CD14-positive monocyte (primary cell): ENCODE measurements around the gene RRP8. TPM values are rescaled to one million over a fixed set of nuclear protein-coding genes. Genes with fewer than 3 reads are reported as not detected.

Experiments used
- DNase-seq, 3 donors: peaks; one replicate each; pipeline ENCODE4 v3.0.0-alpha.2; 2011 to 2022
- H2AFZ ChIP-seq: 2 replicates; pipeline ENCODE4 v1.6.0; 2012; ENCODE audit warnings: mild to moderate bottlenecking, low read depth, low read length, inconsistent platforms; ENCODE audit not compliant: insufficient read depth, poor library complexity, severe bottlenecking
- H3K27ac ChIP-seq, 2 donors: 1 replicate in 1 of 2; 2 replicates in 1 of 2; pipeline ENCODE4 v1.5.1; 2012 to 2013; ENCODE audit warnings: low read length in 2 of 2, control low read depth in 1 of 2, inconsistent platforms in 1 of 2, low read depth in 1 of 2, mild to moderate bottlenecking in 1 of 2
- H3K27me3 ChIP-seq, 2 donors: one replicate each; pipeline versions ENCODE4 v1.6.0 to v1.6.1; 2011 to 2013; ENCODE audit warnings: low read length in 2 of 2; ENCODE audit not compliant: control insufficient read depth in 2 of 2, insufficient read depth in 2 of 2
- H3K36me3 ChIP-seq, 2 donors: replicated peaks in 1 of 2; 1 replicate in 1 of 2; 2 replicates in 1 of 2; pipeline versions ENCODE4 v1.5.1 to v1.6.1; 2012 to 2013; ENCODE audit warnings: low read length in 2 of 2, control low read depth in 1 of 2, inconsistent platforms in 1 of 2, mild to moderate bottlenecking in 1 of 2; ENCODE audit not compliant: insufficient read depth in 2 of 2, control insufficient read depth in 1 of 2
- H3K4me1 ChIP-seq, 2 donors: 1 replicate in 1 of 2; 2 replicates in 1 of 2; pipeline versions ENCODE4 v1.5.1 to v1.6.1; 2012 to 2013; ENCODE audit warnings: low read length in 2 of 2, control low read depth in 1 of 2, inconsistent platforms in 1 of 2, mild to moderate bottlenecking in 1 of 2, moderate library complexity in 1 of 2; ENCODE audit not compliant: insufficient read depth in 2 of 2, control insufficient read depth in 1 of 2
- H3K4me2 ChIP-seq: replicated peaks from 2 replicates; pipeline ENCODE3; 2012; ENCODE audit warnings: low read length, moderate library complexity, mild to moderate bottlenecking; ENCODE audit not compliant: poor library complexity, severe bottlenecking; ENCODE audit errors: extremely low read depth
- H3K4me3 ChIP-seq, 3 experiments: fragments of 200-600 bp in 1 of 3; sonication (generic) in 1 of 3; replicated peaks in 1 of 3; 1 replicate in 2 of 3; 2 replicates in 1 of 3; pipeline ENCODE4 v1.5.1; 2011 to 2013; ENCODE audit warnings: low read length in 3 of 3, mild to moderate bottlenecking in 3 of 3, control low read depth in 2 of 3, low read depth in 2 of 3, inconsistent platforms in 1 of 3, moderate library complexity in 1 of 3
- H3K79me2 ChIP-seq: 2 replicates; pipeline ENCODE4 v1.6.0; 2012; ENCODE audit warnings: mild to moderate bottlenecking, control low read depth, inconsistent platforms, low read length, moderate library complexity; ENCODE audit not compliant: insufficient read depth
- H3K9ac ChIP-seq: 2 replicates; pipeline ENCODE4 v1.6.0; 2017; ENCODE audit warnings: low read length, mild to moderate bottlenecking; ENCODE audit not compliant: insufficient read depth, poor library complexity, severe bottlenecking
- H3K9me3 ChIP-seq, 2 donors: replicated peaks in 1 of 2; 1 replicate in 1 of 2; 2 replicates in 1 of 2; pipeline versions ENCODE4 v1.5.1 to v1.6.1; 2012 to 2013; ENCODE audit warnings: low read length in 2 of 2, control low read depth in 1 of 2; ENCODE audit not compliant: control insufficient read depth in 1 of 2, insufficient read depth in 1 of 2
- H4K20me1 ChIP-seq: 2 replicates; pipeline ENCODE4 v1.6.0; 2012; ENCODE audit warnings: mild to moderate bottlenecking, low read length, control low read depth, moderate library complexity; ENCODE audit not compliant: insufficient read depth
- H3K27ac Mint-ChIP-seq, 7 donors: one replicate each; pipeline ENCODE4 v1.8.0; 2020; ENCODE audit warnings: mild to moderate bottlenecking in 7 of 7, mixed read lengths in 7 of 7, moderate library complexity in 6 of 7, inconsistent platforms in 2 of 7
- H3K27me3 Mint-ChIP-seq, 3 donors: one replicate each; pipeline ENCODE4 v1.8.0; 2021 to 2022; ENCODE audit warnings: low read depth in 3 of 3, mild to moderate bottlenecking in 3 of 3, mixed read lengths in 3 of 3, moderate library complexity in 3 of 3, inconsistent platforms in 1 of 3
- H3K36me3 Mint-ChIP-seq, 2 donors: one replicate each; pipeline ENCODE4 v1.8.0; 2020; ENCODE audit warnings: mixed read lengths in 2 of 2, inconsistent platforms in 1 of 2, mild to moderate bottlenecking in 1 of 2
- H3K4me1 Mint-ChIP-seq: one replicate; pipeline ENCODE4 v1.8.0; 2020; ENCODE audit warnings: mild to moderate bottlenecking, mixed read lengths
- H3K4me3 Mint-ChIP-seq, 2 donors: one replicate each; pipeline ENCODE4 v1.8.0; 2020; ENCODE audit warnings: mild to moderate bottlenecking in 2 of 2, mixed read lengths in 2 of 2, moderate library complexity in 1 of 2
- H3K9me3 Mint-ChIP-seq, 7 donors: one replicate each; pipeline ENCODE4 v1.8.0; 2020 to 2022; ENCODE audit warnings: mixed read lengths in 7 of 7, mild to moderate bottlenecking in 6 of 7, moderate library complexity in 6 of 7, inconsistent platforms in 2 of 7
- WGBS: methylation state at CpG from one replicate; pipeline ENCODE4 v1.1.5; 2013; ENCODE audit warnings: missing lambda C conversion rate; ENCODE audit not compliant: insufficient coverage; 5-methylcytosine and 5-hydroxymethylcytosine counted together
- intact Hi-C, 2 donors: fragments of 100-400 bp; cut with micrococcal nuclease; formaldehyde crosslinking; loops; one replicate each; pipeline versions ENCODE4 v1.15.0 to v1.15.1; 2023
- polyA plus RNA-seq, 3 donors: library from polyadenylated mRNA; depleted of rRNA in 1 of 3; unstranded in 2 of 3; stranded (reverse) in 1 of 3; fragments of 300-500 nt in 2 of 3; fragments of >200 nt in 1 of 3; fragmentation: Illumina TruSeq in 2 of 3; gene quantifications; 1 replicate in 2 of 3; 2 replicates in 1 of 3; pipeline ENCODE4 v1.2.3, GENCODE V29; 2012 to 2021
- TF ChIP-seq, protein P1 (sequence below): fragments of 200-600 bp; IDR thresholded peaks from one replicate; pipeline ENCODE4 v1.8.0; 2022; ENCODE audit warnings: antibody characterized with exemption, mild to moderate bottlenecking

The RRP8 gene
- polyA plus RNA-seq, 3 donors = 7.2 to 14.1 (median 11.9) TPM

DNA sequence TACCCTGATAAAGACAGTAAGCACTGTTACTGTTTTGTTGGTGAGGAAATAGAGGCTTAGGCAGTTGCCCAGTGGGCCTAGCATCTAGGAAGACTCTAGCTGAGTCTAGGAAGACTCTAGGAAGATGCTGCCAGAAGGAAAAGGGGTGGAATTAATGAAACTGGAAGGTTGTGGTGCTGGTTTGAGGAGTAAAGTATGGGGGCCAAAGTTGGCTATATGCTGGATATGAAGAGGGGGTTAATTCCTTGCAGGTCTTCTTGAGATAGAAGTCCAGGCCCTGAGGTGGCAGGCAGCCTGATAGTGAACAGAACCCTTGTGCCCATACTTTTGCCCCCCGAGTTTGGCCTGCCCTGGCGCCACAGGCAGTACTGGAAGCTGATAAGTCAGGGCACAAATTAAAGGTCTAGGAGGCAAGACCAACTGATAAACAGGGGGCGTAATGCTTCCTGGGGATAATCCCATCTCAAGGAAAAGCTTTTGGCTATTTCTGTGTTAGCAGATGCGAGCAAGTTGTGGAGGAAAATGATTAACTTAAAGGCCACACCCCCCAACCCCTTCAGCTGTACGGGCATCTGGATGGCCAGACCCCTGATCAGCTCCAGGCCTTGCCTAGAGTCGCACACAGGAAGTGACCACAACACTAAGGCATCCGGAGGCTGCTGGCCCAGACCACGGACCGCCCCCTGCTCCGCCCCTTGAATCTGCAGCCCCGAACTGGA, 3.2 kb upstream of the RRP8 start:
- Mint-ChIP-seq H3K4me3 (peak overlapping the region; percentile 6 to 56), H3K9me3 (peaks cover 0 to 1% (median 0%) of the 10 kb centered on the region in 7 donors), H3K4me1 (peaks cover 15% of the 10 kb centered on the region), H3K27ac (peak overlapping the region in 6 of 7 donors; percentile 79 to 92 (median 90)), H3K36me3 (peaks cover 43 to 57% of the 10 kb centered on the region in 2 donors), H3K27me3 (no peaks in the 10 kb centered on the region)
- intact Hi-C loops = loop anchor here in 1 of 2 donors (10.0 kb wide), 1 partner anchor 122 kb away; the partner anchor contains the start of genes ARFIP2 and TIMM10B
- Histone ChIP-seq H3K36me3 (peaks cover 39 to 41% of the 10 kb centered on the region in 2 donors), H3K9ac (peak overlapping the region; percentile 11), H3K79me2 (peaks cover 99% of the 10 kb centered on the region), H3K27ac (peak overlapping the region; percentile 23 to 99), H3K4me3 (peak overlapping the region in 1 of 3 experiments; percentile 40), H3K27me3 (no peaks in the 10 kb centered on the region), H3K4me1 (peaks cover 65 to 70% of the 10 kb centered on the region in 2 donors), H4K20me1 (peaks cover 45% of the 10 kb centered on the region), H2AFZ (no peak overlapping the region), H3K4me2 (peak overlapping the region; percentile 54), H3K9me3 (no peaks in the 10 kb centered on the region)
- peak; percentile 54 to 76 (median 58) for DNase-seq
- TF ChIP-seq, protein P1, sequence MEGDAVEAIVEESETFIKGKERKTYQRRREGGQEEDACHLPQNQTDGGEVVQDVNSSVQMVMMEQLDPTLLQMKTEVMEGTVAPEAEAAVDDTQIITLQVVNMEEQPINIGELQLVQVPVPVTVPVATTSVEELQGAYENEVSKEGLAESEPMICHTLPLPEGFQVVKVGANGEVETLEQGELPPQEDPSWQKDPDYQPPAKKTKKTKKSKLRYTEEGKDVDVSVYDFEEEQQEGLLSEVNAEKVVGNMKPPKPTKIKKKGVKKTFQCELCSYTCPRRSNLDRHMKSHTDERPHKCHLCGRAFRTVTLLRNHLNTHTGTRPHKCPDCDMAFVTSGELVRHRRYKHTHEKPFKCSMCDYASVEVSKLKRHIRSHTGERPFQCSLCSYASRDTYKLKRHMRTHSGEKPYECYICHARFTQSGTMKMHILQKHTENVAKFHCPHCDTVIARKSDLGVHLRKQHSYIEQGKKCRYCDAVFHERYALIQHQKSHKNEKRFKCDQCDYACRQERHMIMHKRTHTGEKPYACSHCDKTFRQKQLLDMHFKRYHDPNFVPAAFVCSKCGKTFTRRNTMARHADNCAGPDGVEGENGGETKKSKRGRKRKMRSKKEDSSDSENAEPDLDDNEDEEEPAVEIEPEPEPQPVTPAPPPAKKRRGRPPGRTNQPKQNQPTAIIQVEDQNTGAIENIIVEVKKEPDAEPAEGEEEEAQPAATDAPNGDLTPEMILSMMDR = no peak
- WGBS = 15% methylated on average over 8 of the region's 11 CpGs

DNA sequence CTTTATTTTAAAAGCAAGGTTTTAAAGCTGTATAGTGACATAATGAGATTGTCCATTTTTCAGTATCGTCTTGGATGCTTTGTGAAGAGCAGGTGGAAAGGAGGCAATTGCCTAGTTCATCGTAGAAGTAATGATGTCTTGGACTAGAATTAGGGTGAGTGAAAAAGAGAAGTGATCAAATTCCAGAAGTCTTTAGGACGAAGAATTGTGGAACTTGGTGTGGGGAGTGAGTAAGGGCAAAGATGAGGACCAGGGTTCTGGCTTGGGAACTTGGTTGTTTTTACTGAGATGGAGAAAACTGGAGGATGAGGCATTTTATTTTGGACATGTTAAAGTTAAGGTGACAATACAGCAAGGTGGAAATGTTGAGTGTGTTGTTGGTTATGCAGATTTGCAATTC, 1.4 kb upstream of the RRP8 start:
- Histone ChIP-seq H2AFZ (peak overlapping the region; percentile 89), H3K27ac (peak overlapping the region in 1 of 2 donors; percentile 90), H3K4me1 (peaks cover 53 to 59% of the 10 kb centered on the region in 2 donors), H3K9me3 (no peaks in the 10 kb centered on the region), H3K27me3 (no peaks in the 10 kb centered on the region), H3K79me2 (peaks cover 98% of the 10 kb centered on the region), H3K4me3 (peak overlapping the region; percentile 70 to 96 (median 93)), H3K36me3 (peaks cover 43 to 45% of the 10 kb centered on the region in 2 donors), H3K9ac (peak overlapping the region; percentile 80), H4K20me1 (peaks cover 59% of the 10 kb centered on the region), H3K4me2 (peak overlapping the region; percentile 89)
- TF ChIP-seq, protein P1 = no peak
- 24% methylated on average over 3 of the region's 3 CpGs for WGBS
- peaks cover 3% of the 10 kb centered on the region for H3K4me1 Mint-ChIP-seq
- peaks cover 0 to 1% (median 0%) of the 10 kb centered on the region in 7 donors for H3K9me3 Mint-ChIP-seq
- H3K4me3 Mint-ChIP-seq = no peak overlapping the region
- no peak overlapping the region for H3K27ac Mint-ChIP-seq
- intact Hi-C loops = loop anchor here (5.0 to 10.0 kb wide), 5 partner anchors 33 to 120 kb away; partner anchors contain the start of genes MRPL17 (in 2 of the 2), ARFIP2 (in 1 of the 2) and TIMM10B (in 1 of the 2)
- H3K27me3 Mint-ChIP-seq = no peaks in the 10 kb centered on the region
- DNase-seq = peak in 2 of 3 donors; percentile 43 to 52
- H3K36me3 Mint-ChIP-seq = peaks cover 39 to 60% of the 10 kb centered on the region in 2 donors
